ENCODE measurements around the gene UNC5C. TPM values are rescaled to one million over a fixed set of nuclear protein-coding genes. Genes with fewer than 3 reads are reported as not detected.
A peak's percentile ranks its signal among the peaks of the same experiment; 100 is the strongest.

Gene UNC5C
- total RNA-seq, 1 experiment from 2014 or later: not detected

- intact Hi-C loops (cut with micrococcal nuclease): no loop called here
- DNase-seq (ENCODE audit: unreplicated experiment): no peak
- no peak overlapping the region for H3K27ac Mint-ChIP-seq (ENCODE audit: low read depth, unreplicated experiment)
- no peak for TF ChIP-seq CTCF (IDR thresholded peaks at IDR 0.05; ENCODE audit: unreplicated experiment)
- POLR2A ChIA-PET: no interaction called here
- no peak overlapping the region for H3K4me3 Mint-ChIP-seq (ENCODE audit: unreplicated experiment)
- H3K36me3 Mint-ChIP-seq (ENCODE audit: insufficient read depth, unreplicated experiment): no peaks in the 10 kb centered on the region
- no peaks in the 10 kb centered on the region for H3K9me3 Mint-ChIP-seq (ENCODE audit: unreplicated experiment)
- H3K27me3 Mint-ChIP-seq (ENCODE audit: insufficient read depth, unreplicated experiment): no peaks in the 10 kb centered on the region
- CTCF ChIA-PET: no interaction called here
- BruUV-seq (replicated peaks): no TSS peak
- H3K4me1 Mint-ChIP-seq (ENCODE audit: insufficient read depth, unreplicated experiment): peaks cover 13% of the 10 kb centered on the region
These were observed 138.3 kb downstream of the UNC5C start for GRCh38 chr4:95410387-95410977.

DNA sequence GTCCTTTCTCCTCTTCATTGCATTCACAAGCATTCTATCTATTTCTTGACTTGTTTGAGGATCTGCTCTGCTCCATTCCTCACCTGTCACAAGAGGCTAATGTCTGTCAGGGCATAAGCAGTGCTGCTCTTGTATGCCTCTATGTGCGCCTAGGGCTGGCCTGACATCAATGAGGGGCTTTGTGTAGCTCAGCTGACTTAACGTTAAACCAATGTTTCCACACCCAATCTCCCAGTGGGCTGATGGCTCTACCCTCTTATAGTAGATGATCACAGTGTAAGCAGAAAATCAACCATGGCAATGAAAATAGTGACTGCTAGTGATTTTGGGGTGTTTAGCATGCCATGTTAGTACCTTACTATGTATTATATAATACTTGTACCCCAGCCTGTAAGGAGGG, 139.0 kb downstream of the UNC5C start:
- Mint-ChIP-seq H3K27ac (ENCODE audit: low read depth, unreplicated experiment) (no peak overlapping the region), H3K4me1 (ENCODE audit: insufficient read depth, unreplicated experiment) (peaks cover 8% of the 10 kb centered on the region), H3K9me3 (ENCODE audit: unreplicated experiment) (no peaks in the 10 kb centered on the region), H3K36me3 (ENCODE audit: insufficient read depth, unreplicated experiment) (no peaks in the 10 kb centered on the region), H3K27me3 (ENCODE audit: insufficient read depth, unreplicated experiment) (no peaks in the 10 kb centered on the region), H3K4me3 (ENCODE audit: unreplicated experiment) (no peak overlapping the region)
- intact Hi-C loops (cut with micrococcal nuclease): no loop called here
- DNase-seq (ENCODE audit: unreplicated experiment): no peak
- ChIA-PET POLR2A (no interaction called here), CTCF (interaction anchor here (0.7 kb wide), 1 partner anchor 41 kb away, joined by 3 read pairs; no protein-coding TSS in a partner anchor)
- BruUV-seq (replicated peaks): no TSS peak
- TF ChIP-seq CTCF (IDR thresholded peaks at IDR 0.05; ENCODE audit: unreplicated experiment): no peak

GRCh38 chr4:95409127-95409526, 139.6 kb downstream of the UNC5C start:
- no peak for TF ChIP-seq CTCF (IDR thresholded peaks at IDR 0.05; ENCODE audit: unreplicated experiment)
- no peaks in the 10 kb centered on the region for H3K9me3 Mint-ChIP-seq (ENCODE audit: unreplicated experiment)
- no peak overlapping the region for H3K4me3 Mint-ChIP-seq (ENCODE audit: unreplicated experiment)
- H3K4me1 Mint-ChIP-seq (ENCODE audit: insufficient read depth, unreplicated experiment): peaks cover 8% of the 10 kb centered on the region
- intact Hi-C loops (cut with micrococcal nuclease): no loop called here
- H3K27ac Mint-ChIP-seq (ENCODE audit: low read depth, unreplicated experiment): no peak overlapping the region
- CTCF ChIA-PET: interaction anchor here (0.7 to 0.8 kb wide), 2 partner anchors 29 to 40 kb away, joined by 3 to 5 read pairs; no protein-coding TSS in a partner anchor
- BruUV-seq (replicated peaks): no TSS peak
- peak; percentile 5 for DNase-seq (ENCODE audit: unreplicated experiment)
- POLR2A ChIA-PET: no interaction called here
- no peaks in the 10 kb centered on the region for H3K27me3 Mint-ChIP-seq (ENCODE audit: insufficient read depth, unreplicated experiment)
- H3K36me3 Mint-ChIP-seq (ENCODE audit: insufficient read depth, unreplicated experiment): no peaks in the 10 kb centered on the region

GRCh38 chr4:95402299-95402698, 146.5 kb downstream of the UNC5C start:
- Mint-ChIP-seq H3K4me3 (ENCODE audit: unreplicated experiment) (no peak overlapping the region), H3K36me3 (ENCODE audit: insufficient read depth, unreplicated experiment) (no peaks in the 10 kb centered on the region), H3K27ac (ENCODE audit: low read depth, unreplicated experiment) (no peak overlapping the region), H3K4me1 (ENCODE audit: insufficient read depth, unreplicated experiment) (no peaks in the 10 kb centered on the region), H3K27me3 (ENCODE audit: insufficient read depth, unreplicated experiment) (no peaks in the 10 kb centered on the region), H3K9me3 (ENCODE audit: unreplicated experiment) (no peaks in the 10 kb centered on the region)
- intact Hi-C loops (cut with micrococcal nuclease): no loop called here
- DNase-seq (ENCODE audit: unreplicated experiment): no peak
- POLR2A ChIA-PET: interaction anchor here (0.7 kb wide), 1 partner anchor 9 kb away, joined by 3 read pairs; no protein-coding TSS in a partner anchor
- CTCF ChIA-PET: no interaction called here
- no TSS peak for BruUV-seq (replicated peaks)
- TF ChIP-seq CTCF (IDR thresholded peaks at IDR 0.05; ENCODE audit: unreplicated experiment): no peak
